OCI-LY7 (cell line): ENCODE results near the gene DRG2.

ENCODE experiments used
- CTCF ChIP-seq: fragments of 200-600 bp; sonication (generic); conservative IDR thresholded peaks from 2 replicates; pipeline ENCODE4 v1.5.1; 2014; ENCODE audit warnings: mild to moderate bottlenecking, antibody characterized with exemption, low read length, moderate library complexity, mixed read lengths
- EZH2phosphoT487 ChIP-seq: fragments of 200-600 bp; sonication (generic); IDR thresholded peaks from 2 replicates; pipeline ENCODE4 v1.6.1; 2018; ENCODE audit warnings: low read depth, borderline replicate concordance, mild to moderate bottlenecking, mixed run types, antibody characterized with exemption, low read length, moderate library complexity, mixed read lengths

- TF ChIP-seq CTCF (no peak), EZH2phosphoT487 (no peak)
Observed at GRCh38 chr17:18107061-18107790, 19.5 kb downstream of the DRG2 start.
